ENCODE measurements around the gene MYH15. TPM values are rescaled to one million over a fixed set of nuclear protein-coding genes. Genes with fewer than 3 reads are reported as not detected.
A peak's percentile ranks its signal among the peaks of the same experiment; 100 is the strongest.

Gene MYH15
- total RNA-seq, 1 donor from 2014 or later, result 0.05 TPM

GRCh38 chr3:108552267-108553159 is 42.1 kb upstream of the MYH15 start:
- TF ChIP-seq CTCF (IDR thresholded peaks at IDR 0.05), result peak; percentile 63
- Mint-ChIP-seq H3K4me1 (ENCODE audit: unreplicated experiment) (peaks cover 19% of the 10 kb centered on the region), H3K4me3 (ENCODE audit: unreplicated experiment) (no peak overlapping the region), H3K27ac (ENCODE audit: unreplicated experiment) (peak overlapping the region; percentile 32), H3K9me3 (ENCODE audit: unreplicated experiment) (no peaks in the 10 kb centered on the region), H3K27me3 (ENCODE audit: unreplicated experiment) (no peaks in the 10 kb centered on the region), H3K36me3 (ENCODE audit: unreplicated experiment) (no peaks in the 10 kb centered on the region)
- DNase-seq (ENCODE audit: extremely low spot score, unreplicated experiment), result no peak

- no peaks in the 10 kb centered on the region for H3K27me3 Mint-ChIP-seq (ENCODE audit: unreplicated experiment)
These were observed 38.5 kb upstream of the MYH15 start for GRCh38 chr3:108548886-108549285.

GRCh38 chr3:108548304-108548703 is 37.9 kb upstream of the MYH15 start:
- TF ChIP-seq CTCF (IDR thresholded peaks at IDR 0.05), result no peak
- peaks cover 6% of the 10 kb centered on the region for H3K36me3 Mint-ChIP-seq (ENCODE audit: unreplicated experiment)
- no peak overlapping the region for H3K4me3 Mint-ChIP-seq (ENCODE audit: unreplicated experiment)
- H3K9me3 Mint-ChIP-seq (ENCODE audit: unreplicated experiment), result no peaks in the 10 kb centered on the region
- no peak for DNase-seq (ENCODE audit: extremely low spot score, unreplicated experiment)
- H3K27me3 Mint-ChIP-seq (ENCODE audit: unreplicated experiment), result no peaks in the 10 kb centered on the region
- no peak overlapping the region for H3K27ac Mint-ChIP-seq (ENCODE audit: unreplicated experiment)
- H3K4me1 Mint-ChIP-seq (ENCODE audit: unreplicated experiment), result peaks cover 18% of the 10 kb centered on the region

More at GRCh38 chr3:108548886-108549285, 38.5 kb upstream of the MYH15 start:
- Mint-ChIP-seq H3K4me3 (ENCODE audit: unreplicated experiment) (no peak overlapping the region), H3K36me3 (ENCODE audit: unreplicated experiment) (peaks cover under 1% of the 10 kb centered on the region), H3K9me3 (ENCODE audit: unreplicated experiment) (no peaks in the 10 kb centered on the region), H3K4me1 (ENCODE audit: unreplicated experiment) (peaks cover 19% of the 10 kb centered on the region), H3K27ac (ENCODE audit: unreplicated experiment) (no peak overlapping the region)
- TF ChIP-seq CTCF (IDR thresholded peaks at IDR 0.05), result no peak
- DNase-seq (ENCODE audit: extremely low spot score, unreplicated experiment), result no peak

- Mint-ChIP-seq H3K4me3 (ENCODE audit: unreplicated experiment) (peak overlapping the region; percentile 44), H3K4me1 (ENCODE audit: unreplicated experiment) (peaks cover 12% of the 10 kb centered on the region), H3K27me3 (ENCODE audit: unreplicated experiment) (no peaks in the 10 kb centered on the region), H3K9me3 (ENCODE audit: unreplicated experiment) (no peaks in the 10 kb centered on the region), H3K36me3 (ENCODE audit: unreplicated experiment) (peaks cover 8% of the 10 kb centered on the region), H3K27ac (ENCODE audit: unreplicated experiment) (peak overlapping the region; percentile 54)
- no peak for DNase-seq (ENCODE audit: extremely low spot score, unreplicated experiment)
- no peak for TF ChIP-seq CTCF (IDR thresholded peaks at IDR 0.05)
These were observed 36.3 kb upstream of the MYH15 start for GRCh38 chr3:108546692-108547091.

GRCh38 chr3:108546247-108546646 is 35.9 kb upstream of the MYH15 start:
- H3K27me3 Mint-ChIP-seq (ENCODE audit: unreplicated experiment), result no peaks in the 10 kb centered on the region
- H3K9me3 Mint-ChIP-seq (ENCODE audit: unreplicated experiment), result no peaks in the 10 kb centered on the region
- peaks cover 8% of the 10 kb centered on the region for H3K36me3 Mint-ChIP-seq (ENCODE audit: unreplicated experiment)
- TF ChIP-seq CTCF (IDR thresholded peaks at IDR 0.05), result no peak
- peak overlapping the region; percentile 44 for H3K4me3 Mint-ChIP-seq (ENCODE audit: unreplicated experiment)
- DNase-seq (ENCODE audit: extremely low spot score, unreplicated experiment), result no peak
- H3K4me1 Mint-ChIP-seq (ENCODE audit: unreplicated experiment), result peaks cover 12% of the 10 kb centered on the region
- peak overlapping the region; percentile 54 for H3K27ac Mint-ChIP-seq (ENCODE audit: unreplicated experiment)

Measured in osteocyte (in vitro differentiated cells).